HS-5 (cell line): ENCODE measurements around the gene TRAF3.
"Not testable (repeated sequence)": the region's sequence is repeated elsewhere in the genome, so short reads cannot be mapped to it uniquely, and the experiment has no call there.

Experiments used
- DNase-seq: peaks from one replicate; pipeline ENCODE4 v3.0.0-alpha.2; 2012; ENCODE audit warnings: low read depth

TRAF3 gene

GRCh38 chr14:102892651-102893050 is 115.4 kb downstream of the TRAF3 start:
- no peak for DNase-seq

- DNase-seq, result no peak
These were observed 116.2 kb downstream of the TRAF3 start for GRCh38 chr14:102893452-102893851.

- not testable (repeated sequence) for DNase-seq
These were observed 119.5 kb downstream of the TRAF3 start for GRCh38 chr14:102896735-102897134.

GRCh38 chr14:102897299-102898027 is 120.2 kb downstream of the TRAF3 start:
- DNase-seq, result no peak

GRCh38 chr14:102898298-102898697 is 121.0 kb downstream of the TRAF3 start:
- DNase-seq, result no peak

- DNase-seq, result no peak
These were observed 121.7 kb downstream of the TRAF3 start for GRCh38 chr14:102898776-102899515.

- no peak for DNase-seq
These were observed 122.3 kb downstream of the TRAF3 start for GRCh38 chr14:102899516-102899900.

GRCh38 chr14:102900631-102901571 is 123.7 kb downstream of the TRAF3 start:
- no peak for DNase-seq

GRCh38 chr14:102901633-102902032 is 124.4 kb downstream of the TRAF3 start:
- no peak for DNase-seq

GRCh38 chr14:102902086-102902485 is 124.8 kb downstream of the TRAF3 start:
- no peak for DNase-seq

- no peak for DNase-seq
These were observed 125.4 kb downstream of the TRAF3 start for GRCh38 chr14:102902523-102903247.

- DNase-seq, result no peak
These were observed 126.1 kb downstream of the TRAF3 start for GRCh38 chr14:102903248-102903888.

GRCh38 chr14:102903889-102904512 is 126.8 kb downstream of the TRAF3 start:
- no peak for DNase-seq

GRCh38 chr14:102905116-102906108 is 128.2 kb downstream of the TRAF3 start:
- DNase-seq, result no peak

GRCh38 chr14:102906616-102907302 is 129.5 kb downstream of the TRAF3 start:
- no peak for DNase-seq

GRCh38 chr14:102907303-102907844 is 130.1 kb downstream of the TRAF3 start:
- no peak for DNase-seq

- DNase-seq, result no peak
These were observed 130.9 kb downstream of the TRAF3 start for GRCh38 chr14:102907980-102908730.
